ENCODE measurements around the gene SPTLC1. TPM values are rescaled to one million over a fixed set of nuclear protein-coding genes. Genes with fewer than 3 reads are reported as not detected.
A peak's percentile ranks its signal among the peaks of the same experiment; 100 is the strongest.

SPTLC1 gene
- total RNA-seq, 1 donor from 2014 or later, result 65.4 TPM

DNA sequence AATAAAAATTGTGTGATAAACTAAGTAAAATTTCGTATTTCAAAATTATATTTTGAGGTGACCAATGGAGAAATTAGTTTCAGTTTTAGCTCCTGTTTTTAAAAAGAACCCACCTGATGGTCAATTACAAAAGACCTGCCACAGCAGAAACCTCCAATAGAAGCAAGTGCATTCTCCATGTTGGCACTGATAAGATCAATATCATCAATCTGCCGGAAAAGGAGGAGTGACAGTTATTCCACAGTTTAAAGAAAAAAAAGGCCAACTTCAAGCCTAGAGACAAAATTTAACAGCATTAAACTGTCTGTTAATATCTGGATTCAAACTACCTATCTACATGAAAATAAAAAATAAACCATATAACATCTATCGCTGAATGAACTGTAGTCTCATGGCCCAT, 67.7 kb downstream of the SPTLC1 start:
- TF ChIP-seq, protein P1, sequence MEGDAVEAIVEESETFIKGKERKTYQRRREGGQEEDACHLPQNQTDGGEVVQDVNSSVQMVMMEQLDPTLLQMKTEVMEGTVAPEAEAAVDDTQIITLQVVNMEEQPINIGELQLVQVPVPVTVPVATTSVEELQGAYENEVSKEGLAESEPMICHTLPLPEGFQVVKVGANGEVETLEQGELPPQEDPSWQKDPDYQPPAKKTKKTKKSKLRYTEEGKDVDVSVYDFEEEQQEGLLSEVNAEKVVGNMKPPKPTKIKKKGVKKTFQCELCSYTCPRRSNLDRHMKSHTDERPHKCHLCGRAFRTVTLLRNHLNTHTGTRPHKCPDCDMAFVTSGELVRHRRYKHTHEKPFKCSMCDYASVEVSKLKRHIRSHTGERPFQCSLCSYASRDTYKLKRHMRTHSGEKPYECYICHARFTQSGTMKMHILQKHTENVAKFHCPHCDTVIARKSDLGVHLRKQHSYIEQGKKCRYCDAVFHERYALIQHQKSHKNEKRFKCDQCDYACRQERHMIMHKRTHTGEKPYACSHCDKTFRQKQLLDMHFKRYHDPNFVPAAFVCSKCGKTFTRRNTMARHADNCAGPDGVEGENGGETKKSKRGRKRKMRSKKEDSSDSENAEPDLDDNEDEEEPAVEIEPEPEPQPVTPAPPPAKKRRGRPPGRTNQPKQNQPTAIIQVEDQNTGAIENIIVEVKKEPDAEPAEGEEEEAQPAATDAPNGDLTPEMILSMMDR (IDR thresholded peaks at IDR 0.05), result no peak
- no peaks in the 10 kb centered on the region for H3K27me3 ChIP-seq (ENCODE audit: low read depth)
- no peaks in the 10 kb centered on the region for H3K4me1 ChIP-seq
- H3K36me3 ChIP-seq, result peaks cover 75% of the 10 kb centered on the region
- intact Hi-C loops (cut with DNase I), result no loop called here
- H3K27ac ChIP-seq, result no peak overlapping the region
- peaks cover 8% of the 10 kb centered on the region for H3K9me3 ChIP-seq
- ATAC-seq, result no peak
- DNase-seq, result no peak
- H3K4me3 ChIP-seq, result no peak overlapping the region

DNA sequence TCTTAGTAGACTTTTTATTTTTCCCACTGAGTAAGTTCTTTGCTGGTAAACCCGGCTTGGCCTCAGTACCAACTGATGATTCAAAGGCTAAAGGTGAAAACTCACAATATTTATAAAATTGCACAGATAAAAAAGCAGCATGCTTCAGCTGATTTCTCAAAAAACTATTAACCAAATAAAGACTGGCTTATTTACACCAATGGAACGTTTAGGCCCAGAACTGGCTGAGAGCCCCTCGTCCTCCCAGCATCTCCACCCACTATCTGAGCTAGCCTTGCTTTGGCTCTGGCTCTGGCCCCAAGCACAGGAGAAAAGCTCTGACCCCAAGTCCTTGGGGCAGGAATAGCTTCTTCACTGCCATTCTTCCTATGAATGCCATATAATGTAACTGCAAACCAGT, 68.5 kb downstream of the SPTLC1 start:
- peaks cover 15% of the 10 kb centered on the region for H3K9me3 ChIP-seq
- H3K27me3 ChIP-seq (ENCODE audit: low read depth), result no peaks in the 10 kb centered on the region
- DNase-seq (no peak), ATAC-seq (no peak)
- intact Hi-C loops (cut with DNase I), result no loop called here
- TF ChIP-seq, protein P1 (IDR thresholded peaks at IDR 0.05), result no peak
- no peak overlapping the region for H3K27ac ChIP-seq
- H3K4me3 ChIP-seq, result no peak overlapping the region
- peaks cover 83% of the 10 kb centered on the region for H3K36me3 ChIP-seq
- H3K4me1 ChIP-seq, result no peaks in the 10 kb centered on the region

DNA sequence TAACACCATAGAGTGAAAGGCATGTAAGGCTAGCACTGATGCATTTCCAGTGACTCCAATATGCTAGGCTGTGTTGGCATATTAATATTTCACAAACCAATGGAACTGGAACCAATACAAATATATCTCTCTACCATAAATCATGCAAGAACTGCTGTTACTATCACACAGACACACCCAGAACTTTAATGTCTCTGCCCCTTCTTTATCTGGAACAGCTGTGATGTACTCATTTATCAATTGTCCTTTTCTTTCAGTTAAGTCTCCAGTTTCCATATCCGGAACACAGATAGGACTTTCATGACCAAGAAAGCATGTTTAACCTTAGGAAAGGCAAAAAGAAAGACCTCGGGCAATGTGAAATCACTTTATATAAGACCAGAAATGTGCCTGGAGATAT, 70.3 kb downstream of the SPTLC1 start:
- Histone ChIP-seq H3K9me3 (peaks cover 19% of the 10 kb centered on the region), H3K27ac (no peak overlapping the region), H3K4me1 (no peaks in the 10 kb centered on the region), H3K36me3 (peaks cover 82% of the 10 kb centered on the region), H3K4me3 (no peak overlapping the region), H3K27me3 (ENCODE audit: low read depth) (no peaks in the 10 kb centered on the region)
- DNase-seq (no peak), ATAC-seq (no peak)
- intact Hi-C loops (cut with DNase I), result no loop called here
- TF ChIP-seq, protein P1 (IDR thresholded peaks at IDR 0.05), result no peak

DNA sequence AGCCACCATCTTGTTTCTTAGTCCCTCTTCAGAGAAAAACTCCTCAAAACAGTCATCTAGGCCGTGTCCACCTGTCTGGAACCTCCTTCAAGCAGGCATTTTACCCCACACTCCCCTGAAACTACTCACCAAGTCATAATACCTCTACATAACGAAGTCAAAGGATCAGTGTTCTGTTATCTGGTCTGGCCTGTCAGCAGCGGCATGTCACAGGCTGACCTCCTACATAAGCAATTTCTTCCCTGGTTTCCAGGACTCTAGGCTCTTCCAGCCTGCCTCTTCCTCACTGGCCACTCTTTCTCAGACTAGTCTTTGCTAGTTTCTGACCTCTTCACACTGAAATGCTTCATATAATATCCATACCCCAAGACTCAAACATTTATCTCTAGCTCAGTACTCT, 72.2 kb downstream of the SPTLC1 start:
- intact Hi-C loops (cut with DNase I), result no loop called here
- no peak overlapping the region for H3K27ac ChIP-seq
- H3K4me3 ChIP-seq, result no peak overlapping the region
- H3K36me3 ChIP-seq, result peaks cover 73% of the 10 kb centered on the region
- no peaks in the 10 kb centered on the region for H3K27me3 ChIP-seq (ENCODE audit: low read depth)
- H3K9me3 ChIP-seq, result peaks cover 19% of the 10 kb centered on the region
- ATAC-seq, result no peak
- no peaks in the 10 kb centered on the region for H3K4me1 ChIP-seq
- TF ChIP-seq, protein P1 (IDR thresholded peaks at IDR 0.05), result no peak
- no peak for DNase-seq

DNA sequence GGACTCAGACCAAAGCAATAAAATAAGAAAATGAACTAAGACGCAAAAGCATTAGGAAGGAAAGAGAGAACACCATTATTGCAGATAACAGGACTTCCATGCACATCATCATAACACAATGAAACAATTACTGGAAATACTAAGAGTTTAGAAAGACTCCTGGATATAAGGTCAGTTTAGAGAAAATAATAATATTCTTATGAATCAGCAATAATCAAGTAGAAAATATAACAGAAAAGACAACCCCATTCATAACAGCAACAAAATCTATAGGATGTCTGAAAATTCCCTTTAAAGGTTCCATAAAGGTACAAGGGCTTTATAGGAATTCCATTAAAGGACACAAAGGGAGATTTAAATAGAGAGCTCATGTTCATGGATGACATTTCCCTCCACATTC, 73.0 kb downstream of the SPTLC1 start:
- Histone ChIP-seq H3K4me1 (no peaks in the 10 kb centered on the region), H3K27ac (no peak overlapping the region), H3K36me3 (peaks cover 73% of the 10 kb centered on the region), H3K27me3 (ENCODE audit: low read depth) (no peaks in the 10 kb centered on the region), H3K9me3 (peaks cover 19% of the 10 kb centered on the region), H3K4me3 (no peak overlapping the region)
- DNase-seq (no peak), ATAC-seq (no peak)
- TF ChIP-seq, protein P1 (IDR thresholded peaks at IDR 0.05), result no peak
- intact Hi-C loops (cut with DNase I), result no loop called here

DNA sequence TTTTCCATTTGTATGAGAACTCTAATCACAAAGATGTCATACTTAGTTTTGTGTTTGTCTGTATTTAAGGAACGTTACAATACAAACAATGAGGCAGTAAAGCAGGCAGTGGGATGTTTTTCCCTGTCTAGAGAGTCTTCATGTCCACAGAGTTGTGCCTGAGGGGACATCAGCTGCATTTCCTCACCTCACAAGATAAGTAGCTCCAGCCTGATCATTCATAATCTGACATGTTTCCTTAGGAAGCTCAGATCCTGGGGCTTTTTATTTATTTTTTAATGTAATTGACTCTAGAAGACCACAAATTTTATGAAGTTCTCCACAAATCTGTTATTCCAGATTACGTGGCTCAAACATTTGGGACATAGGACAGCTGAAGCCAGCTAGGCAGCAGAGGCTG, 78.5 kb downstream of the SPTLC1 start:
- Histone ChIP-seq H3K36me3 (peaks cover 77% of the 10 kb centered on the region), H3K27me3 (ENCODE audit: low read depth) (no peaks in the 10 kb centered on the region), H3K4me1 (no peaks in the 10 kb centered on the region), H3K27ac (peak overlapping the region; percentile 25), H3K4me3 (no peak overlapping the region), H3K9me3 (peaks cover 5% of the 10 kb centered on the region)
- no peak for DNase-seq
- TF ChIP-seq, protein P1 (IDR thresholded peaks at IDR 0.05), result no peak
- ATAC-seq, result no peak
- intact Hi-C loops (cut with DNase I), result no loop called here

Data from lower lobe of right lung (tissue), 2 donors.